Aorta (tissue), 5 donors: ENCODE data around the gene SLX4IP. TPM values are rescaled to one million over a fixed set of nuclear protein-coding genes. Genes with fewer than 3 reads are reported as not detected.

Experiments used
- ATAC-seq: fragments of 200-7000 bp; cut with Tn5 transposase; one replicate; pipeline ENCODE4 v1.9.1; 2022; ENCODE audit warnings: moderate library complexity; ENCODE audit not compliant: low FRiP score
- DNase-seq, 2 donors: peaks; one replicate each; pipeline ENCODE4 v3.0.0-alpha.2; 2020
- H3K27ac ChIP-seq, 2 donors: one replicate each; pipeline ENCODE4 v1.5.1; 2013; ENCODE audit warnings: low read length in 2 of 2, mild to moderate bottlenecking in 2 of 2, moderate library complexity in 2 of 2, control low read depth in 1 of 2, inconsistent platforms in 1 of 2, low read depth in 1 of 2
- H3K27me3 ChIP-seq, 2 donors: one replicate each; pipeline ENCODE4 v1.6.1; 2013; ENCODE audit warnings: control low read depth in 1 of 2, low read length in 1 of 2, mild to moderate bottlenecking in 1 of 2, moderate library complexity in 1 of 2; ENCODE audit not compliant: insufficient read depth in 2 of 2, control insufficient read depth in 1 of 2
- H3K36me3 ChIP-seq, 2 donors: one replicate each; pipeline ENCODE4 v1.6.1; 2013; ENCODE audit warnings: control low read depth in 1 of 2, low read length in 1 of 2, mild to moderate bottlenecking in 1 of 2; ENCODE audit not compliant: insufficient read depth in 2 of 2, control insufficient read depth in 1 of 2
- H3K4me1 ChIP-seq, 2 donors: one replicate each; pipeline ENCODE4 v1.6.1; 2013; ENCODE audit warnings: low read length in 2 of 2, control low read depth in 1 of 2, mild to moderate bottlenecking in 1 of 2, moderate library complexity in 1 of 2; ENCODE audit not compliant: insufficient read depth in 2 of 2, control insufficient read depth in 1 of 2
- H3K4me3 ChIP-seq, 2 donors: one replicate each; pipeline ENCODE4 v1.5.1; 2013; ENCODE audit warnings: low read length in 2 of 2, control low read depth in 1 of 2, mild to moderate bottlenecking in 1 of 2
- H3K9me3 ChIP-seq: one replicate; pipeline ENCODE4 v1.6.1; 2013; ENCODE audit warnings: mild to moderate bottlenecking, low read length; ENCODE audit not compliant: control insufficient read depth
- WGBS, 2 donors: extraction: QIAGEN DNeasy Blood & Tissue Kit; methylation state at CpG; one replicate each; pipeline ENCODE4 v1.1.7; 2013; 5-methylcytosine and 5-hydroxymethylcytosine counted together
- intact Hi-C, 2 donors: fragments of 100-400 bp; cut with DNase I; formaldehyde crosslinking; loops; one replicate each; pipeline versions ENCODE4 v1.14.2 to v1.15.0; 2022
- polyA plus RNA-seq, 2 donors: library from polyadenylated mRNA; stranded (reverse); fragments of 200-250 nt; gene quantifications; one replicate each; pipeline ENCODE4 v1.2.3, GENCODE V29; 2013
- total RNA-seq, 2 donors: library from RNA; stranded (reverse); fragmentation: NEBNext Ultra II Directional; extraction: Animal tissue kit (Norgen Biotek cat#: 25700); gene quantifications; one replicate each; pipeline ENCODE4 v1.2.1, GENCODE V29; 2021
- donor health status: healthy with polysubstance abuse.
- donor health status: Bipolar disorder and iron deficiency.
- donor health status: DM: no; HTN: no; CAD: no.
- donor health status: DM: no; HTN: no; CAD: no.
- donor health status: DM: yes; HTN: yes; CAD: no.

Gene SLX4IP
- total and polyA plus RNA-seq, 4 donors: 1.4 to 5.6 (median 3.3) TPM

- Histone ChIP-seq H3K4me3 (no peak overlapping the region), H3K27me3 (no peaks in the 10 kb centered on the region), H3K27ac (no peak overlapping the region), H3K36me3 (no peaks in the 10 kb centered on the region), H3K4me1 (no peaks in the 10 kb centered on the region), H3K9me3 (no peaks in the 10 kb centered on the region)
- intact Hi-C loops: no loop called here
- WGBS, 2 donors: 81 to 94% methylated on average over 1 of the region's 1 CpG
- ATAC-seq: no peak
- DNase-seq: no peak
These were observed 55.6 kb downstream of the SLX4IP start for GRCh38 chr20:10490706-10491105.

GRCh38 chr20:10492065-10492464 is 57.0 kb downstream of the SLX4IP start:
- intact Hi-C loops: no loop called here
- Histone ChIP-seq H3K27me3 (no peaks in the 10 kb centered on the region), H3K27ac (no peak overlapping the region), H3K4me3 (no peak overlapping the region), H3K9me3 (no peaks in the 10 kb centered on the region), H3K4me1 (no peaks in the 10 kb centered on the region), H3K36me3 (no peaks in the 10 kb centered on the region)
- ATAC-seq (no peak), DNase-seq (no peak)
- WGBS, 2 donors: 80 to 85% methylated on average over 2 of the region's 2 CpGs

DNA sequence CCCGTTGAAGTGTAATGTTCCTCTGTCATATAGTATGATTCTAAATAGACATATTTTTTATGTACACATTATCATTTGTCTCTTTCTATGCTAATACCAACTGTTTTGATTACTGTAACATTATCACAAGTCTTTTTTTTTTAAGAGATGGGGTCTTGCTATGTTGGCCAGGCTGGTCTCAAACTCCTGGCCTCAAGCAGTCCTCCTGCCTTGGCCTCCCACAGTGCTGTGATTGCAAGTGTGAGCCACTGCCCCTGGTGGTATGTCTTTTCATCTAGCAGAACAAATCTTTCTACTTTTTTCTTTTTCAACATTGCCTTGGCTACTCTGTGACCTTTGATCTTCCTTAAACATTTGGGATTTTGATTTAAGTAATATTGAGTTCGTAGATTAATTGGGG is 57.7 kb downstream of the SLX4IP start:
- no peaks in the 10 kb centered on the region for H3K9me3 ChIP-seq
- no peaks in the 10 kb centered on the region for H3K4me1 ChIP-seq
- WGBS, 2 donors: 98 to 99% methylated on average over 2 of the region's 2 CpGs
- ATAC-seq: no peak
- no peak for DNase-seq
- no peaks in the 10 kb centered on the region for H3K36me3 ChIP-seq
- H3K27ac ChIP-seq: no peak overlapping the region
- H3K4me3 ChIP-seq: no peak overlapping the region
- no peaks in the 10 kb centered on the region for H3K27me3 ChIP-seq
- intact Hi-C loops: no loop called here

GRCh38 chr20:10495173-10495572 is 60.1 kb downstream of the SLX4IP start:
- no peak for ATAC-seq
- Histone ChIP-seq H3K36me3 (no peaks in the 10 kb centered on the region), H3K4me3 (no peak overlapping the region), H3K27ac (no peak overlapping the region), H3K9me3 (no peaks in the 10 kb centered on the region), H3K27me3 (no peaks in the 10 kb centered on the region), H3K4me1 (no peaks in the 10 kb centered on the region)
- 90 to 93% methylated on average over 2 of the region's 2 CpGs for WGBS, 2 donors
- intact Hi-C loops: no loop called here
- no peak for DNase-seq

GRCh38 chr20:10496465-10496864 is 61.4 kb downstream of the SLX4IP start:
- WGBS, 2 donors: 95 to 96% methylated on average over 2 of the region's 2 CpGs
- ATAC-seq (no peak), DNase-seq (no peak)
- no peaks in the 10 kb centered on the region for H3K27me3 ChIP-seq
- no peaks in the 10 kb centered on the region for H3K4me1 ChIP-seq
- H3K27ac ChIP-seq: no peak overlapping the region
- intact Hi-C loops: no loop called here
- no peaks in the 10 kb centered on the region for H3K9me3 ChIP-seq
- no peaks in the 10 kb centered on the region for H3K36me3 ChIP-seq
- H3K4me3 ChIP-seq: no peak overlapping the region

- Histone ChIP-seq H3K4me1 (no peaks in the 10 kb centered on the region), H3K36me3 (no peaks in the 10 kb centered on the region), H3K27me3 (no peaks in the 10 kb centered on the region), H3K27ac (no peak overlapping the region), H3K4me3 (no peak overlapping the region), H3K9me3 (no peaks in the 10 kb centered on the region)
- intact Hi-C loops: no loop called here
- DNase-seq (no peak), ATAC-seq (no peak)
- WGBS, 2 donors: 92 to 95% methylated on average over 2 of the region's 2 CpGs
These were observed 62.2 kb downstream of the SLX4IP start for GRCh38 chr20:10497283-10497682.

- H3K4me1 ChIP-seq: no peaks in the 10 kb centered on the region
- DNase-seq: no peak
- no peak for ATAC-seq
- H3K36me3 ChIP-seq: no peaks in the 10 kb centered on the region
- H3K4me3 ChIP-seq: no peak overlapping the region
- intact Hi-C loops: no loop called here
- no peaks in the 10 kb centered on the region for H3K9me3 ChIP-seq
- no peak overlapping the region for H3K27ac ChIP-seq
- no peaks in the 10 kb centered on the region for H3K27me3 ChIP-seq
These were observed 62.7 kb downstream of the SLX4IP start for GRCh38 chr20:10497791-10498190.

GRCh38 chr20:10498200-10498599 is 63.1 kb downstream of the SLX4IP start:
- no peaks in the 10 kb centered on the region for H3K27me3 ChIP-seq
- WGBS, 2 donors: 90 to 96% methylated on average over 1 of the region's 1 CpG
- intact Hi-C loops: no loop called here
- H3K4me1 ChIP-seq: no peaks in the 10 kb centered on the region
- no peaks in the 10 kb centered on the region for H3K36me3 ChIP-seq
- H3K4me3 ChIP-seq: no peak overlapping the region
- no peak overlapping the region for H3K27ac ChIP-seq
- no peak for DNase-seq
- ATAC-seq: no peak
- no peaks in the 10 kb centered on the region for H3K9me3 ChIP-seq

GRCh38 chr20:10501402-10501801 is 66.3 kb downstream of the SLX4IP start:
- Histone ChIP-seq H3K36me3 (no peaks in the 10 kb centered on the region), H3K27me3 (no peaks in the 10 kb centered on the region), H3K27ac (no peak overlapping the region), H3K9me3 (no peaks in the 10 kb centered on the region), H3K4me1 (peaks cover 2 to 5% of the 10 kb centered on the region in 2 donors), H3K4me3 (no peak overlapping the region)
- intact Hi-C loops: no loop called here
- DNase-seq (no peak), ATAC-seq (no peak)
- 35 to 49% methylated on average over 4 of the region's 4 CpGs for WGBS, 2 donors
